HG03439 (cell line): ENCODE results near the gene DUOXA1.
"Not testable (repeated sequence)": the region's sequence is repeated elsewhere in the genome, so short reads cannot be mapped to it uniquely, and the experiment has no call there.

Experiments used
- ATAC-seq: cut with Tn5 transposase; IDR thresholded peaks from one replicate; pipeline ENCODE4 v1.9.1; 2021; ENCODE audit warnings: mild to moderate bottlenecking, moderate library complexity; ENCODE audit not compliant: unreplicated experiment

DUOXA1 gene

DNA sequence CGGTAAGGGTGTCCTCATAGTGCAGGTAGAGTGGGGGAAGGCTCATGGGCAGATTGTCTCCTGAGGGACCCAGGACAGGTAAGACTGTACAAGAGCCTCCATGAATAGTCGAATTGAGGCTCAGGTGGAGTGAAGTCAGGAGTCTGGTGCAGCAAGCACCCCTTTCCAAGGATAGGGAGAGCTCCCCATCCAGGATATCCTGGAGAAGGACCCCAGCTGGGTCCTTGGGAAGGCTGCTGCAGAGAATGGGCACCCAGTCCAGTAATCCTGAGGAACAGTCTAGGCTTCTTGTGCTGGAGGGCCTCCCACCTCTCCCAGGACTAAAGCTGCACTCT is 15.0 kb downstream of the DUOXA1 start:
- ATAC-seq = no peak

DNA sequence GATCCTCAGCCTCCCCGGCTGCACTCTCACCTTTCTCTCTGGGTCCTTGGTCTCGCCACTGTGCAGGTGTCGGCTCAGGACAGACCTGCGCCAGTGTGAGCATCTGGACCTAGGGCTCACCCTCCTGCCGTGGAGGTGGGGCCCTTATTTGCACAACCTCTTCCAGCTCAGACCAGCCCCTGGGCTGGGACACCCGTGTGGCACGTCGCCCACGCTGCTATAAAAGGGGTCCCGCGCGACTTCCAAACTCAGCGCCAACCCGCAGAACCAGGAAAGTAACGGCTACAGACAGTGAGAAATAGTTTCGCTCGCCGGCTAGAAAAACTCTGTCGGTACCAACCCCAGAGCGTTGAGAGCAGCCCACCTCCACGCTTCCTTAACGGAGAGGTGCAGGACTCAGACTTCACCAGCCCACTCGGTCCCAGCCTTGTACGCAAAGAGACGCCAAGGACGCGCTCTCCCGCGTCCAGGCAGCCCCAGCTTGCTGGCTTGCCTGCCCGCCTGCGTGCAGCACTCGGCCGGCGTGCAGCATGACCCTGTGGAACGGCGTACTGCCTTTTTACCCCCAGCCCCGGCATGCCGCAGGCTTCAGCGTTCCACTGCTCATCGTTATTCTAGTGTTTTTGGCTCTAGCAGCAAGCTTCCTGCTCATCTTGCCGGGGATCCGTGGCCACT is 15.5 kb downstream of the DUOXA1 start, which contains the start of the genes DUOX2 and DUOXA2:
Gene DUOX2 (minus strand): TSS at position 97 of the 675 bp plus-strand sequence. CDS start 761 bp downstream, outside the sequence.
Gene DUOXA2 (plus strand): TSS at position 251 of the 675 bp plus-strand sequence. CDS start 280 bp downstream, at position 531.
- no peak for ATAC-seq

DNA sequence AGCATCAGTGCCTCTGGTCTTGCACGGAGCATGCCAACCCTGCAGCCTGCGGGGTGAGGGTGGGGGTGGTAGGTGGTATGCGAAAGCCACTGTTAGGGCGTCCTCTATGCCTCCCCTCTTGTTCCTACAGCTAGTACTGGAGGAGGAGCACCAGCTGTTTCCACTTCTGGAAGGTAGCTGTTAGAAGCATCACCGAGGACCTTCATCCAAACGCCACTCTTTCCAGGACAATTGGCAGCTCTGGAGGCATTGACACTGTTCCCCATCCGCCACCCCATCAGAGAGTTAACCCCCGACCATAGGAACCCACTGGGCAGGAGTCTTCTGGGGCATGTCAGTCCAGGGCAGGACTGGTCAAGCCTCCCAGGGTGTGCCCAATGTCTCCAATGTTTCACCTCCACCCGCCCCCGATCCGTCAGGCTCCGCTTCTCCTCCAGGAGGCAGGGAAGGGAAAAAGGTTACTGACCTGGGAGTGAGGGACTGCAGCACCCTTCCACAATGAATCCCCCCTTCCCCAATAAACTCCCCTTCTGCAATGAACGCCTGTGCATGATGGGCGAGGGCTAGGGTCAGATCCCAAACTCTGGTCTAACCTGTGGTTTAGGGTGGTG is 16.2 kb downstream of the DUOXA1 start:
- no peak for ATAC-seq

DNA sequence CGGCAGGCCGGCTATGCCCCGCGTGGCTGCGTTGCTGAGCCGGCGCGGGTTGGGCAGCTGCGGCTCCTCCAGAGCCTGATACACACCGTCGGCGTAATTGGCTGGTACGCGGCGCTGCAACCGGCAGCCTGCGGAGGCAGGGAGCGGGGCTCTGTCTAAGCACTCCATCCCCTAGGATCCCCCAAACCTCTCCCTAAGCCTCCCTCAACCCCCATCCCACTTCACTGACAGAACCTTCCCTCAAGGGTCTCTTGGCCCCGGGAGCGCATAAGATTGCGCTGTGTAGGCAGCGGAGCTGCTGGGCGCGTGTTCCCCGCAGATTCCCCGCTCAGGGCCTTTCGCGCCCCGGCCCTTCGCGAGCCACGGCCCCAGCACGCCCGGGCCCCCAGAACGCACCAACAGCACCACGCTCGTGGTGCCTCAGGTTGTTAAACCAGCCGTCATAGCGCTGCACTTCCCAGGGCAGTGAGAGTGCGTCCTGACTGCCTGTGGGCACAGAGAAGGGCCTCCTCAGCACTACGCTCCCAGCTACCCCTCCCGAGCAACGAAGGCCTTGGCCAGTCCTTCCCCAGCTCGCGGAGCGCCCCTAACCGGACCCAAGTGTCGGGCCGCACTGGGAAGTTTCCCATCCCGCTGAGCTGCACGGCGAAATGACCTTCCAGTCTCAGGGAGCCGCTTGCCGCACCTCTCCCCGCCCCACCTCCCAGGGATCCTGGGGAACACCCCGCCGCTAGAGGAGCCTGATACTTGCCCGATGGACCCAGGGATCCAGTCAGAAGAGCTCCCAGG is 16.9 kb downstream of the DUOXA1 start:
- ATAC-seq = no peak

DNA sequence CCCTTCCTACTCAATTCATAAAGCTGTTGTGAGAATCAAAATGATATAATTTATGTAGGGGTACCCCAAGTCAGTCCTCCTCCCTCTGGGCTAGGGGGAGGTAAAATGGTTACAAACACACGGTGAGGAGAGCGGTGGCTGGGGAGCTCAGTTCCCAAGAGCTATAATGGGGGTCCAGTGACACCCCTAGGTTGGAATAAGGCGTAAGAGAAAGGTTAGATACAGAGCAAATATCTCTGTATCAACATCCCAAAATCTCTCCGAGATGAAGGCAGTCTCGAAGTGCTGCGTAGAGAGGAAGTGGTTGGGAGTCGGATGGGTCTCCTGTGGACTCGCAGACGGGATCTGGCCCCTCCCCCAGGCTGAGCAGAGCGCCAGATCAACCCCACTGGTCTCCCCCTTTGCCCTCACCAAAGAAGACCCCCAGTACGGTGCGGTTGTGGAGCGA is 17.5 kb downstream of the DUOXA1 start:
- no peak for ATAC-seq

DNA sequence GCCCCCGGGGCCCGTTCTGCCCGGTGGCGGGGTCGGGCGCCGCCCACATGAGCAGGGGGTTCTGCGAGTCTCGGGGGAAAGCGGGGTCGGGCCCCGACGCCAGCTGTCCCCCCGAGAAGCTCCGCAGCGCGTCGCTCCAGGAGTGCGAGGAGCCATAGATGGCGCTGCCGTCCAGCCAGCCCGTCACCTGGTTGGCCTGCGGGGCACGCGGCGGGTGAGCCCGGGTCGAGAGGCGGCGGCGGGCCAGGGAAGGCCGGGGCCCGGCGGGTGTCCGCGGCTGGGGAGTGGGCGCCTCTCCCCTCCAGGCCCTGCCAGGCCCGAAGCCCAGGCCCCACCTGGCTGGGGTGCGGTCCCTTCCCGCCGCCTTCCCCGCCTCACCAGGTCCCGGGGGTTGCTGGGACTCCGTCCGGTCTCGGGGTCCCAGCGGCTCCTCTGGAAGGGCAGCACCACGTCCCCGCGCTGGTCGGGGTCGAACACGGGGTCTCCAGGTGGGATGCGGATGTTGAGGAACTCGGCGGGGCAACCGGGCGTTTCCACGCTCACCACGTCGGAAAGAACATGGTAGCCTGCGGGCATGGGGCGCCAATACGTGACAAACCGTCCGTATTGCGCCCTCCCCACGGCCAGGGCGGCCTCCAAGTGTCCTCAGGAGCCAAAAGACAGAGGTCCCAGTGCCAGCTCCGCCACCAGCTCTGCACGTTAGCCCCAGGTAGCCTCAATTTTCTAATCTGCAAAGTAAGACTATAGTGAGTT is 18.1 kb downstream of the DUOXA1 start:
- no peak for ATAC-seq

DNA sequence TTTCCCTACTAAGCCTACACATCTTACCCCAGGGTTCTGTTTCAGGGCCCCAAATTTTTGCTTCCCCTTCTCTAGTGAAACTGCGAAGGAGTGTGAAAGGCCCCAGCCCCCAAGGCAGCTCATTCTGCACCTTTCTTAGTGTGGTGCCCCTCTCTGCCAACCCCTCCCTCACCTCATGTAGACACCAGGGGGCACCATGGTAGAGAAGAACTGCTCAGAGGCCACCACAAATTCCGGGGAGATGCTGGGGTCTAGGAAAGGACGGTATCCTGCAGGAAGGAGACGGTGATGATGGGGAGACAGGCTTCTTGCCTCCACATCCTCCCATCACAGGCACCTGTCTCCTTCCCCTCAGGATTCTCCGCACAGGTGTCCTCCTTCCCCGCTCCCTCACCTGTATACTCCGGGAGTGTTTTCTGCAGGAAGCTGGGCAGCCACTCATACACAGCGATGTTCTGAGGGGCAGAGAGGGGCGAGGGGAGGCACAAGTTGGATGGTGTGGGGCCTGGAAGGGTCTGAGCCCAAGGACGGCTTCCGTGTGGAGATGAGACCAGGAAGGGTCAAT is 19.3 kb downstream of the DUOXA1 start:
- no peak for ATAC-seq

DNA sequence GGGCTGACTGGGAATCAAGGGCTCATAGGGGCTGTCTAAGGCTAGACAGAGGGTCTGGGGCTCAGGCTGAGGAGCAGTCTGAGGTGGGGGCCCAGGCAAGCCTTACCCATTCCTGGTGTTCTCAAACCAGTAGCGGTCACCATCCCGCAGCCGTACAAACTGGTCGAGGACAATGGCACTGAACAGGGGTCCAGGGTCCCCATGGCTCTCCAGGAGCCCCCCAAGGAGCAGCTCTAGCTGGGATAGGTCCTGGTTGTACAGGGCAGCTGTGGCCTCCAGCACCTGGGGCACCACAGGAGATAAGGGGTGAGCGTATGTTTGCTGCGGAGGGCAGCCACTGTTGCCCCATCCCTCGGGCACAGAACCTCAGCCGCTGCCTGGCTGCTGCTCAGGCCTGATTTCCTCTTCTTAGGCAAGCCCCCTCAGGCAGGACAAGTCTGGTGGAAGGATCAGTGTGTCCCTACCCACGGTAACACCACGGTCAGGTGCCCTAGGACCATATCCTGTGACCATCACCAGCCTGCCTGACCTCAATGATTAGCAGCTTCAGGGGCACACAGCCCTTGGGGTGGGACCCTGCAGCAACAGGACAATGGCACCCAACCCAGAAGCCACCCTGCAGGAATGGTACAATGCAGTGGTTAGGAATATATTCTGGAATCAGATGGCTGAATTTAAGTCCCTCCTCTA is 21.6 kb downstream of the DUOXA1 start:
- no peak for ATAC-seq

DNA sequence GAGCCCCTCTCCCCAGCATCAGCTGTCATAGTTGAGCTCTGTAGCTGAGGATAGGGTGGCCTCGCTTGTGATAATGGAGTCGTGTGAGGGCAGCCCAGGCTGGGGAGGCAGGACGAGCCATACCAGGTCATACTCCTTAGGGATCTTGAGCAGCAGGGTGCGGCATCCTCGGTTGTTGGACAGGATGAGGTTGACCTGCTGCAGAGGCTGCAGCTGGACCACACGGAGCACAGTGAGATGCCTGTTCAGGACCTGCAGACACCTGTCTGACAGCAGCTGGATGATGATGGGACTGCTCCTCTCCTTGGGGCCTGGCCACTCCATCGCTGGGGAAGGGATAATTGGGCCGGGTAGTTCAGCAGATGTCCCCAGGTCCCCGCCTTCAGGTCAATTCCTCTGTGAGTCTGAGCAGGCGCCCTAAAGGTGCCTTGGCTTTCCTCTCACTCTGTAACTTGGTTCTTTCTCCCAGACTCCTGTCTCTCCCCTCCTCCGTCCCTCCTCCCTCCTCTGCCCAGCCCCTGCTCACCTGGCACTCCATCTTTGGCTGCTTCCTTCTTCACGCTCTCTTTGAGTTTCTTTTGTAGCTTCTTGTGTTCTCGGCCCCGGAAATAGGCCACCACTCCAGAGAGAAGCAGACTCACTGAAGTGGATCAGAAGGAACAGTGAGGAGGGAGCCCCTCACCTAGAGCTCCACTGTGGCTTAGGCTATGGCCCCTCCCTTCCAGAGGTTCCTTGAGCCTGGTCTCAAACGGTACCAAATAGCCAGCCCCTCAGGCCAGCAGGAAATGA is 23.5 kb downstream of the DUOXA1 start:
- ATAC-seq = no peak

DNA sequence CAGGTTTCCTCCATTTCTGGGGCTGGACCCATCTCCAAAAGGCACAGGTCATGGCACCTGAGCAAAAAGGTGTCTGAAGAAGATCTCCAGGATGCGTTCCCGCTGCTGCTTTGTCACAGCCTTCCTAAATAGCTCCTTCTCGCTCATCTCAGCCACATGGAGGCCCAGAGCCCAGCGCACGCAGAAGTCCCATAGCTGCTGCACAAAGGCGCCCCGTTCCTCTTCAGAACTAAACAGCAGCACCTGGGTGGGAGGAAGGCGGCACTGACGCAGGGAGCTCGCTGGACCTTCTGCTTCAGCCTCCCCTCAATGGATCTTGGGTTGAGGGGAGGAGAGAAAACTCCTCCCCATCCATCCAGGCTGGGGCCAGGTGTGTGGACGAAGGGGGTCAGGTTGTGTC is 24.1 kb downstream of the DUOXA1 start:
- no peak for ATAC-seq

DNA sequence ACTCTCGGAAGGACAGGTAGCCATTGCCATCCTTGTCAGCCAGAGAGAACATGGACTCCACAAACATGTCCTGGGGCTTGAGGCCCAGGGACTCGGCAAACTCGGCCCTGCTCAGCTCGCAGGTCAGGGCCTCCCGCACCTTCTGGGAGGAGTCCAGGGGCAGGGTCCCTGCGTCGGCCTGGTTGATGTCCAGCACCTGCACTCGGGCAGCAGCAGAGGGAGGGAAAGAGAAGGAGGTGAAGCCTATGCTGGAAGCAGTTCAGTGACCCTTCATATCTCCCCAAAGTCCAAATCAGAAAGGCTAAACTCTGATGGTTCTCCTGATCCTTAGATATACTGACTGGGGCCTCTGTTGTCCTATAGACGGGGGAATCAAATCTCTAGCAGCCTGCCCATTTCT is 25.5 kb downstream of the DUOXA1 start:
- not testable (repeated sequence) for ATAC-seq

DNA sequence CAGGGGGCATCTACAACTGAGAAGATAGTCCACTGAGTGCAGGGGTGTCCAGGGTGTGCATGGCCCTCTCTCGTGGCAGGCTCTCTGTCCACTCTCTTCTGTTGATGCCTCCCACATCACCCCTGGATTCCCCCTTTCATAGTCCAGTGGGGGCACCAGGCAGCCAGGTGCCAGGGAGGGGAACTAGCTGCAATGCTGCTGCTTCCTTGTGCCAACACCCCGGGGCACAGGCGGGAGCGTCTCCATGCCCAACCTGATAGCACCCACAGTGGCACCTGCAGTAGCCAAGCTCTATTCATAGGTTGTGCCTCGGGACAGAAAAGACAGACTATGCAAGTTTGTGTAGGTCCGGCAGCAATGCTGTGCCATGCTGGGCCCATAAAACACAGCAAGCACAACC is 27.5 kb downstream of the DUOXA1 start:
- no peak for ATAC-seq

DNA sequence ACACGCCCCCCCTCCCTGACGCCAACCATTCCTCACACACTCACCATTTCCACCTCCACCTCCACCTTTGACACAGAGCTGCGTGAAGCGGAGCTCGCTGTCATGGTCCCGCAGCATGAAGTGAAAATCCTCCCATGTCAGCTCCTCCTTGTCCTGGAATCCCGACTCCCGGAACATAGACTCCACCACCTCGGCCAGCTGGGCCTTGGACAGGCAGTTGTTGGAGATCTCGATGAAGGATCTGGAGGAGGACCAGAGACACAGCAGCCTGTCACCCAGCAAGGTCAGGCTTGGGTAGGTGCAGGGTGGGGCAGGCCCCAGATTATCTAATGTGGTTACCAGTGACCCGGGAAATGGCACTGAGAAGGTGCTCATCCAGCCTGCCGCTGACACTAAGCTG is 27.9 kb downstream of the DUOXA1 start:
- ATAC-seq = no peak

DNA sequence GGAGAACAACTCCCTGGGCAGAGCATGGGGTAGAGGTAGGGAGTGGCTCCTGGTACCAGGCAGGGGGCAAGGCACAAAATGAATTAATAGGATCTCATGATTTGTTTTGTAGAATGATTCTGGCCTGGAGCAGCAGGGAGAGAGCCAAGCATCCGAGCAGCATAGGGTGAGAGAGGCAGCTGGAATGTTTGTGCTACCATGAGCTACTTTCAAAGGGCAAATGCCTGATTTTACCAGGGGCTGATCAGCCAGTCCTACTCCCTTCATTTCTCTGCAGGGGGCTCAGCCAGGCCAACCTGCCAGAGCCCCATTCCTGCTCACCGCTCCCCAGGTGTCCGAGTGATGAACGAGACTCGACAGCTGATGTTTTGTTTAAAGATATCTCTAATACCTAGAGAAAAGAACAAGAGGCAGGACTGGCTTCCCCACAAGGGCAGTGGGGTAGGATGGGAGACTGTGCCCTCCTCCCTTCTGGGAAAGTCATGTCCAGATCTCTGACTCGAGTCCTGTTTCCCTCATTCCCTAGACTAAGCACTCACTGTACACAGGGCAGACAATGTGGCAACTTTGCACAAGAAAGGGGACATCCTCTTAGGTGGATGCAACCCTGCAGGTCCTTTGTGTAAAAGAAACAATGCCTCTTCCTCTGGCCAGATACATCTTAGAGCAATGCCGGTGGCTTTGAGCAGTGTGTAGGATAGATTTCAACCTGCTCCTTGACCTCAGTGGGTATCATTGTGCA is 28.6 kb downstream of the DUOXA1 start:
- no peak for ATAC-seq

DNA sequence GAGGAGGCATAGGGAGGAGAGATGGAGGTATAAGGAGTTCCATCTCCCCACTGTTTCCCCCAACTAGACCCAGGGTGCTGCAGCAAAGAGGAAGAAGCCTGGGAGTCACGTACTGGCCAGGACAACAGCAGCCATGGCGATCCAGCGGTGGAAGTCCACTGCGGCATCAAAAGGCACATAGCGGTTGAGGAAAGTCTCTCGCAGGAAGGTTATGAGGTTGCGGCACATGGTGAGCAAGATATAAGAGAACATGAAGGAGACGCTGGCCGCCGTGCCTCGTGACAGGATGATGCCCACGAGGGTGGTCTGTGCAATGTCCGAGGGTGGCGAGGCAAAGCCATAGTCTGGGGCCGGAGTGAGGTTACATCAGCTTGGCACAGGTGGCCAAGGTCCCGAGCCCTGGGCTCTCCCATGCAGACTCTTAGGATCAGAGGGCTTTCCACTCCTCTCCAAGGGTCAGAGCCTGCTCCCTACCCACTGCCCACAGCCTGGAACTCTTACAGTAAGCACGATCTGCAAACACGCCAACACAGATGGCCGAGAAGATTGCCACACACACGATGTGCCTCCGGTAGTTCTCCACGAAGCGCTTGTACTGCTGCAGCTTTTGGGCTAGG is 30.0 kb downstream of the DUOXA1 start:
- ATAC-seq = no peak

DNA sequence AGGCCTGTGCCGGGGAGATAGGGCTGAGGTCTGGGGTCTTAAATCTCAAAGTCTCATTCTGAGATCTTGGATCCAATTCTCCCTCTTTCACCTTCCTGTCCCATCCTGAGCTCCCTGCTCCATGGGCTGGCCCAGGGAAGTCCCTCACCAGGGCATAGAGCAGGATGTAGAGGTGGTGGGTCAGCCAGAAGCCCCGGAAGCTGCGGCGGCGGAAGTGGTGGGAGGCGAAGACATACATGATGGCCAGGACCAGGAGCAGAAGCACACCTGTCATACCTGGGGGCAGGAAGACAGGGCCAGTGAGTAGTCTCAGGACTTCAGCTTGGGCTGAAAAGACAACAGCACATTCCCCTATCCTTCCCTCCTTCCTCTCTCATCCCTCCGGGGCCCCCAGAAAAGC is 32.2 kb downstream of the DUOXA1 start:
- no peak for ATAC-seq

DNA sequence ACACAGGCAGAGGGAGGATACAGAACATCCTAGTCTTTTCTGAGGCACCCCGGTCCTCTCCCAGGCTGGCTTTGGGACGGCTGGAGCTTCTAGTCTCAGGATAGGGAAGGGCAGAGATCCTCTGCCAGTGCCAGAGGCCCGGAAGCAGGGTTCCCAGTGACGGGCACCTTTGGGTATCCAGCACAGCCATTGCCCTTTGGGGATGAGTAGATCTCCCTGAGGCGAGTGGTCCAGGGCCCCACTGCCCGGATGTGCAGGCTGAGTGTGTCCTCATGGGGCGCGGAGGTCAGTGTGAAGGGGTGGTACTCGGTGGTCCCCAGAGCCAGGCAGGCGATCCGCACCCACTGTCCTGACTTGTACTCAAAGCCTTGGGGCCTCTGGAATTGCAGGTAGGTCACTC is 34.0 kb downstream of the DUOXA1 start:
- no peak for ATAC-seq

DNA sequence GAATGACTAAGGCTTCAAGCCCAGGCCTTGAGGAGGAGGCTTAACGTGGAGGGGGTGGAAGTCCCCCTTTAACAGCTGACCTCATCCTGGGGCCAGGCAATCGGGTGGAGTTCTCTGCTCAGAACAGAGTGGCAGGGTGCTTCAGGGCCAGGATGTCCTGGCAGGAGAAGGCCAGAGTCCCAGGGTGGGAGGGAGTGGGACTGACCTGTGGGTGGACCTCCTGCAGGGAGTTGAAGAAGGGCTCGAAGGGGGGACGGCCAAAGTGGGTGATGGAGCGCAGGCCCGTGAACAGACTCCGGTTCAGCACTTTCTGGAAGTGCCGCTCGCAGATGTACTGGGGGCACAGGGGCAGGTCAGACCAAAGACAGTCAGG is 35.3 kb downstream of the DUOXA1 start:
- ATAC-seq = no peak
